Neuronal stem cell (in vitro differentiated cells): ENCODE data around the gene CDCA4.
"Not testable (repeated sequence)": the region's sequence is repeated elsewhere in the genome, so short reads cannot be mapped to it uniquely, and the experiment has no call there.

Experiments used
- DNase-seq: peaks from one replicate; pipeline ENCODE4 v3.0.0-alpha.2; 2013; ENCODE audit warnings: low spot score
- H2AFZ ChIP-seq: one replicate; pipeline ENCODE4 v1.6.1; 2013; ENCODE audit warnings: mild to moderate bottlenecking, low read length, inconsistent platforms
- H2AK5ac ChIP-seq: 2 replicates; pipeline ENCODE4 v1.6.1; 2013; ENCODE audit warnings: low read depth, mild to moderate bottlenecking, inconsistent platforms, low read length, moderate library complexity, mixed read lengths
- H2BK120ac ChIP-seq: 2 replicates; pipeline ENCODE4 v1.6.1; 2013; ENCODE audit warnings: low read depth, mild to moderate bottlenecking, inconsistent platforms, low read length, moderate library complexity, mixed read lengths
- H2BK12ac ChIP-seq: one replicate; pipeline ENCODE4 v1.6.1; 2013; ENCODE audit warnings: low read length, inconsistent platforms
- H2BK15ac ChIP-seq: 2 replicates; pipeline ENCODE4 v1.6.1; 2013; ENCODE audit warnings: mild to moderate bottlenecking, low read length, inconsistent platforms, mixed read lengths
- H2BK5ac ChIP-seq: one replicate; pipeline ENCODE4 v1.6.1; 2013; ENCODE audit warnings: inconsistent platforms, mild to moderate bottlenecking, low read length, moderate library complexity
- H3K14ac ChIP-seq: one replicate; pipeline ENCODE4 v1.6.1; 2013; ENCODE audit warnings: low read length, inconsistent platforms
- H3K18ac ChIP-seq: 2 replicates; pipeline ENCODE4 v1.6.1; 2013; ENCODE audit warnings: low read length, inconsistent platforms
- H3K23ac ChIP-seq: 2 replicates; pipeline ENCODE4 v1.6.1; 2013; ENCODE audit warnings: low read depth, mild to moderate bottlenecking, mixed read lengths, low read length, inconsistent platforms; ENCODE audit not compliant: poor library complexity
- H3K27ac ChIP-seq: replicated peaks from 3 replicates; pipeline ENCODE4 v1.5.1; 2013; ENCODE audit warnings: low read length, inconsistent platforms
- H3K27me3 ChIP-seq, 3 experiments: 2 replicates each; pipeline ENCODE4 v1.6.1; 2013; ENCODE audit warnings: low read length in 3 of 3, mild to moderate bottlenecking in 2 of 3, inconsistent platforms in 1 of 3, low read depth in 1 of 3, mixed read lengths in 1 of 3, moderate library complexity in 1 of 3; ENCODE audit not compliant: control insufficient read depth in 3 of 3, insufficient read depth in 3 of 3
- H3K36me3 ChIP-seq, 2 donors: replicated peaks in 1 of 2; 2 replicates each; pipeline ENCODE4 v1.6.1; 2013; ENCODE audit warnings: low read length in 2 of 2; ENCODE audit not compliant: control insufficient read depth in 2 of 2, insufficient read depth in 2 of 2
- H3K4ac ChIP-seq: 2 replicates; pipeline ENCODE4 v1.6.1; 2013; ENCODE audit warnings: inconsistent platforms, mild to moderate bottlenecking, low read length, moderate library complexity
- H3K4me1 ChIP-seq, 2 donors: 1 replicate in 1 of 2; 2 replicates in 1 of 2; pipeline ENCODE4 v1.6.1; 2013; ENCODE audit warnings: low read length in 2 of 2, low read depth in 1 of 2; ENCODE audit not compliant: control insufficient read depth in 2 of 2, insufficient read depth in 1 of 2
- H3K4me2 ChIP-seq: one replicate; pipeline ENCODE4 v1.6.1; 2013; ENCODE audit warnings: mild to moderate bottlenecking, low read length, inconsistent platforms; ENCODE audit not compliant: insufficient read depth, poor library complexity, severe bottlenecking
- H3K4me3 ChIP-seq, 2 donors: 2 replicates each; pipeline ENCODE4 v1.5.1; 2013; ENCODE audit warnings: low read length in 2 of 2, mild to moderate bottlenecking in 2 of 2, inconsistent platforms in 1 of 2, moderate library complexity in 1 of 2
- H3K79me1 ChIP-seq: one replicate; pipeline ENCODE4 v1.6.1; 2013; ENCODE audit warnings: low read depth, mild to moderate bottlenecking, inconsistent platforms, low read length, moderate library complexity
- H3K9ac ChIP-seq: one replicate; pipeline ENCODE4 v1.6.1; 2013; ENCODE audit warnings: mild to moderate bottlenecking, low read depth, low read length, inconsistent platforms; ENCODE audit not compliant: poor library complexity
- H3K9me3 ChIP-seq, 2 donors: replicated peaks in 1 of 2; 2 replicates each; pipeline versions ENCODE3 to v1.6.1; 2013; ENCODE audit warnings: low read length in 2 of 2, mild to moderate bottlenecking in 2 of 2, inconsistent platforms in 1 of 2, low read depth in 1 of 2, mixed read lengths in 1 of 2, moderate library complexity in 1 of 2; ENCODE audit not compliant: control insufficient read depth in 2 of 2, insufficient read depth in 1 of 2
- H4K8ac ChIP-seq: one replicate; pipeline ENCODE4 v1.6.1; 2013; ENCODE audit warnings: low read depth, mild to moderate bottlenecking, inconsistent platforms, low read length, moderate library complexity
- H4K91ac ChIP-seq: one replicate; pipeline ENCODE4 v1.6.1; 2013; ENCODE audit warnings: low read length, low read depth, mild to moderate bottlenecking, inconsistent platforms; ENCODE audit not compliant: poor library complexity
- WGBS, 2 donors: extraction: QIAGEN DNeasy Blood & Tissue Kit; methylation state at CpG; one replicate each; pipeline ENCODE4 v1.1.7; 2013; ENCODE audit warnings: missing lambda C conversion rate in 2 of 2, mixed read lengths in 1 of 2; ENCODE audit not compliant: insufficient read length in 2 of 2, insufficient replicate concordance in 1 of 2; ENCODE audit errors: extremely low coverage in 2 of 2; 5-methylcytosine and 5-hydroxymethylcytosine counted together

CDCA4 gene

DNA sequence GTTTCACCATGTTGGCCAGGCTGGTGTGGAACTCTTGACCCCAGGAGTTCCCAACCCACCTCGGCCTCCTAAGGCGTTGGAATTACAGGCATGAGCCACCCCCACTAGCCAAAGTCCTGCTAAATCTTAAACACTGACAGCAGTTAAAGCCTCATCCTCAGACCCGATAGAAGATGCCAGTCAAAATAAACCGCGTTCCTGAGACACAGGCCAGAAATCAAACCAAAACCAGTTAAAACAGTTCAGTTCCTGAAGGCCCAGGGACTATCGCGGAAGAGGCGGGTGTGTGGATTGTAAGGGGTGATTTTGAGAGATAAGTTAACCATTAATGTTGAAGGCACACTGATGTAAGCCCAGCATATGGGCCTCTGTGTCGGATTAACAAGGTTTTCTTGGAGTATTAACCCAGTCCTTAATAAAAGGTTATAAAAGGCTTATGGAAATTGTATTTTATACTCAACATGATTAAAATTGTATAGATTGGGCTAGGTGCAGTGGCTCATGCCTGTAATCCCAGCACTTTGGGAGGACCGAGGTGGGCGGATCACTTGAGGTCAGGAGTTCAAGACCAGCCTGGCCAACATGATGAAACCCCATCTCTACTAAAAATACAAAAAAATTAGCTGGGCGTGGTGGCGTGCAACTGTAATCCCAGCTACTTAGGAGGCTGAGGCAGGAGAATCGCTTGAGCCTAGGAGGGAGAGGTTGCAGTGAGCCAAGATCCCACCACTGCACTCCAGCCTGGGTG is 18.7 kb upstream of the CDCA4 start:
- no CpG with 5 or more reads among the region's 14 CpGs for WGBS, 2 donors
- no peaks in the 10 kb centered on the region for H3K9me3 ChIP-seq
- no peak overlapping the region for H2AFZ ChIP-seq
- no peak overlapping the region for H2BK12ac ChIP-seq
- H3K36me3 ChIP-seq = no peaks in the 10 kb centered on the region
- no peak overlapping the region for H3K14ac ChIP-seq
- no peak overlapping the region for H3K4me3 ChIP-seq
- H2BK5ac ChIP-seq = no peak overlapping the region
- no peak overlapping the region for H3K9ac ChIP-seq
- no peak overlapping the region for H3K4me2 ChIP-seq
- no peak overlapping the region for H3K23ac ChIP-seq
- no peak overlapping the region for H2BK15ac ChIP-seq
- no peak overlapping the region for H3K18ac ChIP-seq
- no peak overlapping the region for H3K27ac ChIP-seq
- no peak overlapping the region for H3K4ac ChIP-seq
- no peak overlapping the region for H2BK120ac ChIP-seq
- H4K91ac ChIP-seq = no peak overlapping the region
- no peaks in the 10 kb centered on the region for H3K79me1 ChIP-seq
- peaks cover 0 to 33% (median 0%) of the 10 kb centered on the region in 3 experiments for H3K27me3 ChIP-seq
- no peaks in the 10 kb centered on the region for H3K4me1 ChIP-seq
- H4K8ac ChIP-seq = no peak overlapping the region
- DNase-seq = no peak
- no peak overlapping the region for H2AK5ac ChIP-seq

DNA sequence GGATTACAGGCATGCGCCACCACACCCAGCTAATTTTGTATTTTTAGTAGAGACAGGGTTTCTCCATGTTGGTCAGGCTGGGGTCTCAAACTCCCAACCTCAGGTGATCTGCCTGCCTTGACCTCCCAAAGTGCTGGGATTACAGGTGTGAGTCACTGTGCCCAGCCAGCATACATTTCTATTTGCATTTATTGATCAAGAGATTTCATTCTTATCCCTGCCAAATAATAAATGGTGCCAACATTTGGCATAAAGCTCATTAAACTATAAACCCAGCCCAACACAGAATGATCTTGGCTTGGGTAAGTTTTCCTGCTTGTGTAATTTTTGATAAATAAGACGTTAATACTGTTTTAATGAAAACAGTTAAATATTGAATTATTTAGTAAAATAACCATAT is 14.7 kb upstream of the CDCA4 start:
- Histone ChIP-seq H3K27me3 (peaks cover 5 to 43% (median 20%) of the 10 kb centered on the region in 3 experiments), H3K9me3 (peaks cover 1 to 12% of the 10 kb centered on the region in 2 donors)
- H2BK12ac ChIP-seq, H3K14ac ChIP-seq, H4K8ac ChIP-seq, H3K27ac ChIP-seq, H3K9ac ChIP-seq, H3K79me1 ChIP-seq, H2AK5ac ChIP-seq, H3K18ac ChIP-seq, H3K4me1 ChIP-seq, H2BK120ac ChIP-seq, H3K4ac ChIP-seq, H2BK15ac ChIP-seq, H3K23ac ChIP-seq, DNase-seq, H4K91ac ChIP-seq, H2AFZ ChIP-seq, H2BK5ac ChIP-seq, H3K4me3 ChIP-seq, H3K36me3 ChIP-seq, H3K4me2 ChIP-seq: not testable (repeated sequence)
- no CpG with 5 or more reads among the region's 2 CpGs for WGBS, 2 donors

DNA sequence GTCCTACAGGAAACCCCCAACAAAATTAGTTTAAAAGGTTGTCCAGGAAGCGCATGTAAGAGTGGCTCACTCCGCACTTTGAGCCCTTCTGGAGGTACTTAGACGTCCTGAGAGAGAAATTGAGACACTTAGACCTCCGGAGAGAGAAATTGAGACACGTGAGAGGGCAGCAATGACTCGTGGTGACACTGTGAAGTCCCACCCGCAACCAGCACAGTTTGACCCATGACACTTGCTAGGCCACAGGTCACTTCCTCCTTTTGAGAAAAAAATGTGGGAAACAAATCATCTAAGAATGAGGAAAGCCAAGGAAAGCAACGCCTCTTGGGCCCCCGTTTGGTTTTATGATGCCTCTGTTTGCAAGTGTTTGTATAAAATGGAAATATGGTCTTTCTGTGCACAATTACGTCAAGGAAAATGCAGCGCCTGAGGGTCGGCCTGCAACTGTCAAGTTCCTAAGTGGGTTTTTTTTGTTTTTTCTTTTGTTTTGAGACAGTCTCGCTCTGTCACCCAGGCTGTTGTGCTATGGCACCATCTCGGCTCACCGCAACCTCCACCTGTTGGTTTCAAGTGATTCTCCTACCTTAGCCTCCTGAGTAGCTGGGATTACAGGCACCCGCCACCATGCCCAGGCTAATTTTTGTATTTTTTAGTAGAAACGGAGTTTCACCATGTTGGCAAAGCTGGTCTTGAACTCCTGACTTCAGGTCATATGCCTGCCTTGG is 13.6 kb upstream of the CDCA4 start:
- Histone ChIP-seq H3K23ac (no peak overlapping the region), H3K27ac (no peak overlapping the region), H3K18ac (no peak overlapping the region), H4K8ac (no peak overlapping the region), H2AFZ (peak overlapping the region; percentile 29), H3K36me3 (no peaks in the 10 kb centered on the region), H3K9me3 (peaks cover 1 to 12% of the 10 kb centered on the region in 2 donors), H3K4me1 (no peaks in the 10 kb centered on the region), H2AK5ac (no peak overlapping the region), H3K4me2 (no peak overlapping the region), H3K79me1 (no peaks in the 10 kb centered on the region), H2BK120ac (no peak overlapping the region), H4K91ac (no peak overlapping the region), H2BK12ac (no peak overlapping the region), H3K27me3 (peaks cover 5 to 41% (median 20%) of the 10 kb centered on the region in 3 experiments), H3K9ac (no peak overlapping the region), H2BK15ac (no peak overlapping the region), H3K14ac (no peak overlapping the region), H3K4me3 (no peak overlapping the region), H2BK5ac (no peak overlapping the region), H3K4ac (no peak overlapping the region)
- DNase-seq = no peak
- WGBS, 2 donors = no CpG with 5 or more reads among the region's 17 CpGs

GRCh38 chr14:105033412-105033900 is 12.6 kb upstream of the CDCA4 start:
- no CpG with 5 or more reads among the region's 45 CpGs for WGBS, 2 donors
- H2AK5ac ChIP-seq, H3K14ac ChIP-seq, H3K36me3 ChIP-seq, H2BK5ac ChIP-seq, H2BK15ac ChIP-seq, H3K23ac ChIP-seq, H3K4me3 ChIP-seq, H2AFZ ChIP-seq, DNase-seq, H2BK12ac ChIP-seq, H4K91ac ChIP-seq, H3K9ac ChIP-seq, H3K27ac ChIP-seq, H3K4me2 ChIP-seq, H3K79me1 ChIP-seq, H3K4ac ChIP-seq, H3K4me1 ChIP-seq, H3K18ac ChIP-seq, H2BK120ac ChIP-seq, H4K8ac ChIP-seq: not testable (repeated sequence)
- H3K9me3 ChIP-seq = peaks cover 1 to 12% of the 10 kb centered on the region in 2 donors
- H3K27me3 ChIP-seq = peaks cover 5 to 39% (median 20%) of the 10 kb centered on the region in 3 experiments
